Parathyroid adenoma (tissue), 2 donors: ENCODE results near the gene INO80E.

ENCODE experiments used
- H2AFZ ChIP-seq: fragments of 300-600 bp; sonication (generic); one replicate; pipeline ENCODE4 v1.7.0; 2017; ENCODE audit warnings: antibody characterized with exemption, mild to moderate bottlenecking
- H3K27ac ChIP-seq: fragments of 300-600 bp; sonication (generic); one replicate; pipeline ENCODE4 v1.7.0; 2017
- H3K27me3 ChIP-seq: fragments of 300-600 bp; sonication (generic); one replicate; pipeline ENCODE4 v1.7.0; 2017; ENCODE audit warnings: low read length; ENCODE audit not compliant: control insufficient read depth, insufficient read depth
- H3K36me3 ChIP-seq: fragments of 300-600 bp; sonication (generic); one replicate; pipeline ENCODE4 v1.7.0; 2017; ENCODE audit warnings: low read length; ENCODE audit not compliant: control insufficient read depth, insufficient read depth
- H3K4me1 ChIP-seq: fragments of 300-600 bp; sonication (generic); one replicate; pipeline ENCODE4 v1.7.0; 2017; ENCODE audit warnings: control low read depth
- H3K4me2 ChIP-seq: fragments of 300-600 bp; sonication (generic); one replicate; pipeline ENCODE4 v1.7.0; 2017; ENCODE audit warnings: low read length
- H3K4me3 ChIP-seq: fragments of 300-600 bp; sonication (generic); one replicate; pipeline ENCODE4 v1.7.0; 2017; ENCODE audit warnings: low read depth, low read length
- H3K79me2 ChIP-seq: fragments of 300-600 bp; sonication (generic); one replicate; pipeline ENCODE4 v1.7.0; 2017; ENCODE audit warnings: control low read depth
- H3K9ac ChIP-seq: fragments of 300-600 bp; sonication (generic); one replicate; pipeline ENCODE4 v1.7.0; 2017; ENCODE audit warnings: mild to moderate bottlenecking
- H3K9me3 ChIP-seq: fragments of 300-600 bp; sonication (generic); one replicate; pipeline ENCODE4 v1.7.0; 2017; ENCODE audit warnings: low read length; ENCODE audit not compliant: control insufficient read depth
- TF ChIP-seq, protein P1 (sequence below): fragments of 300-600 bp; sonication (generic); IDR thresholded peaks from one replicate; pipeline ENCODE4 v1.7.0; 2017; ENCODE audit warnings: antibody characterized with exemption, mild to moderate bottlenecking
- donor health status: primary hyperparathyroidism.

INO80E gene

DNA sequence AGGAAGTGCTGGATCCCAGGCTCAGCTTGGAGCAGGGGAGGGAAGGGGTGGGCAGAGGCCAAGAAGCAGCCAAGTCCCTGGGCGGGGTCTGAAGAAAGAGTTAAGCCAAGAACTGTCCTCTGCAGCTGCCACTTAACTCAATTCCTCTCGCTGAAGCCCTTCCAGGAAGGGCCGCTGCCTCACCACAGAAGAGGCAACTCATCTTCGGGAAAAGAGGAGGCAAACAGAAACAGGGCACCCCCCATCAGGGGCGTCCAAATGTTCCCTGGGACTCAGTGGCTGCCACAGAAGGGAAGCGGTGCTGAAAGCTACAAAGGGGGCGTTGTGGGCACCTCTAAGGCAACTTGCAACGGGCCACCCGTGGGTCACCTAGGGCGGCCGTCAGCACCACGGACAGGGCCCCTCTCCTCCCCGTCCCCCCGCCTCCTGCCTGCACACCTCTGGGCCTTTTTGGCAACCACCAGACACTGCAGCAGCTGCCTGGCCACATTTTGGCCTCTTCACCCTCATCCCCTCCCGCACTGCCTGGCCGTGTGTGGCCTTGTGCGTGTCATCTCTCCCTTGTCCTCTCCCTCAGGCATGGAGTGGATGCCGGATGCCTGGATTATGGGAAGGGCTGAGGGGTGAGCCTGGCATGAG is 32.5 kb downstream of the INO80E start:
- Histone ChIP-seq H2AFZ (no peak overlapping the region), H3K79me2 (no peaks in the 10 kb centered on the region), H3K27ac (no peak overlapping the region), H3K9ac (no peak overlapping the region), H3K27me3 (no peaks in the 10 kb centered on the region), H3K4me3 (no peak overlapping the region), H3K4me2 (no peak overlapping the region), H3K4me1 (peaks cover 15% of the 10 kb centered on the region), H3K9me3 (no peaks in the 10 kb centered on the region), H3K36me3 (no peaks in the 10 kb centered on the region)
- TF ChIP-seq, protein P1, sequence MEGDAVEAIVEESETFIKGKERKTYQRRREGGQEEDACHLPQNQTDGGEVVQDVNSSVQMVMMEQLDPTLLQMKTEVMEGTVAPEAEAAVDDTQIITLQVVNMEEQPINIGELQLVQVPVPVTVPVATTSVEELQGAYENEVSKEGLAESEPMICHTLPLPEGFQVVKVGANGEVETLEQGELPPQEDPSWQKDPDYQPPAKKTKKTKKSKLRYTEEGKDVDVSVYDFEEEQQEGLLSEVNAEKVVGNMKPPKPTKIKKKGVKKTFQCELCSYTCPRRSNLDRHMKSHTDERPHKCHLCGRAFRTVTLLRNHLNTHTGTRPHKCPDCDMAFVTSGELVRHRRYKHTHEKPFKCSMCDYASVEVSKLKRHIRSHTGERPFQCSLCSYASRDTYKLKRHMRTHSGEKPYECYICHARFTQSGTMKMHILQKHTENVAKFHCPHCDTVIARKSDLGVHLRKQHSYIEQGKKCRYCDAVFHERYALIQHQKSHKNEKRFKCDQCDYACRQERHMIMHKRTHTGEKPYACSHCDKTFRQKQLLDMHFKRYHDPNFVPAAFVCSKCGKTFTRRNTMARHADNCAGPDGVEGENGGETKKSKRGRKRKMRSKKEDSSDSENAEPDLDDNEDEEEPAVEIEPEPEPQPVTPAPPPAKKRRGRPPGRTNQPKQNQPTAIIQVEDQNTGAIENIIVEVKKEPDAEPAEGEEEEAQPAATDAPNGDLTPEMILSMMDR: no peak

DNA sequence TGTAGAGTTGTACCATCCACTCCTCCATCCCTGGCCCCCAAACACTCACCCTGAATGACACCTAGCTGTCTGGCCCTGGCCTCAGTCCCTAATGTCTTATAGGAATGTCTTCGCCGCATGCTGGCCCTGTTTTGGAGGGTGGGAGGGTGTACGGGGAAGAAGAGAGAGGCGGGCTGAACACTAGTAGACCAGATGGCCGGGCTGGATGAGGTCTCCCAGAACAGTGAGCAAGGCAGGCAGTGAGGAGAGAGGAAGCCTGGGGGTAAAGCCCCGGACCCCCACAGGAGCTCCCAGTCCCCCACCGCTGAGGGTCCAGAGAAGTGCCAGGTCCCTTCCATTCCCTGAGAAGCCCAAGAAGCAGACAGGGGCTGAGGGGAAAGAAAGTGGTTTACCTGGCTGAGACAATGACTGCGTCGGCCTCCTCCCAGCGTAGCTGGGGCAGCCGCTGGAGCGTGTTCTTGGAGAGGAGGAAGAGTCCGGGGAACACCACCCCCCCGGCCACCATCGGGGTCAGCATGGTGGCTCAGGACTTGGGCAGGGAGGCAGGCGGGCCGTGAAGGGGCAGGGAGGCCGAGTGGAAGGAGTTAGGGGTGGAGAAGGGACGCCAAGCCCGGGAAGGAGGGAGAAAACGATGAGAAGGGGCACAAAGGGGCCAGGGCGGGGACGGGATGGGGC is 34.1 kb downstream of the INO80E start:
- peak overlapping the region; percentile 77 for H2AFZ ChIP-seq
- no peak overlapping the region for H3K4me3 ChIP-seq
- H3K9ac ChIP-seq: no peak overlapping the region
- H3K79me2 ChIP-seq: no peaks in the 10 kb centered on the region
- no peak overlapping the region for H3K4me2 ChIP-seq
- TF ChIP-seq, protein P1: no peak
- no peaks in the 10 kb centered on the region for H3K36me3 ChIP-seq
- H3K27me3 ChIP-seq: no peaks in the 10 kb centered on the region
- H3K9me3 ChIP-seq: no peaks in the 10 kb centered on the region
- H3K27ac ChIP-seq: no peak overlapping the region
- H3K4me1 ChIP-seq: peaks cover 15% of the 10 kb centered on the region

DNA sequence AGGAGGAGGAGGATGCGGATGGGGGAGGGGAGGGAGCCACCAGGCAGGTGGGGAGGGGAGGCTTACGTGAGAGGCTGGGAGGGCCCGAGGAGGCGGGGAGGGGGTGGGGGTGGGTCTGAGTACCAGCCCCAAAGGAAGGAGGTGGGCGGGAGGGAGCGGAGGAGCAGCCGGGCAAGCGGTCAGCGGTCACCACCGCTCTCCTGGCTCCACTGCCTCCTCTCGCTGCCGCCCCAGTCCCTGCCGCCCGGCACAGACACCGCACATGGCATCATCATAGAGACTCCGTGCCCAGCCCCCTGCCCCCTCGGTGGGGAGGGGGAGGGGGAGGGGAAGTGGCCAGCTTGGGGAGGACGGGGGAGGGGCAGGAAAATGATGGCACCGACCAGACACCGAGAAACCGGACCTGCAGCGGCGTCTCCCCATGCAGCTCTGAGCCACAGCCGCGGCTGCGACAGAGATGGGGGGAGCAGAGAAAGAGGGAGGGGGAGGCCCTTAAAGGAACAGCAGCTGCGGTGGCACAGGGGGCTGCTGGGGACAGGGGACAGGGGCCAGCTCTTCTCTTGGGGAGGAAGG is 34.9 kb downstream of the INO80E start, which contains the start of gene TLCD3B:
Gene TLCD3B, minus strand, starts transcription at position 431 of the 573 bp plus-strand sequence. CDS start 744 bp downstream, outside the sequence.
- no peak within 1 kb of the TSS for H3K4me3 ChIP-seq
- no peaks in the 10 kb centered on the region for H3K27me3 ChIP-seq
- H3K9ac ChIP-seq: no peak within 1 kb of the TSS
- no peak within 1 kb of the TSS for H3K27ac ChIP-seq
- H3K79me2 ChIP-seq: no peaks in the 10 kb centered on the region
- peak within 1 kb of the TSS; percentile 62 for H3K4me2 ChIP-seq
- H3K9me3 ChIP-seq: no peaks in the 10 kb centered on the region
- H3K4me1 ChIP-seq: peaks cover 15% of the 10 kb centered on the region
- H2AFZ ChIP-seq: peak within 1 kb of the TSS; percentile 77
- H3K36me3 ChIP-seq: no peaks in the 10 kb centered on the region
- TF ChIP-seq, protein P1: no peak

DNA sequence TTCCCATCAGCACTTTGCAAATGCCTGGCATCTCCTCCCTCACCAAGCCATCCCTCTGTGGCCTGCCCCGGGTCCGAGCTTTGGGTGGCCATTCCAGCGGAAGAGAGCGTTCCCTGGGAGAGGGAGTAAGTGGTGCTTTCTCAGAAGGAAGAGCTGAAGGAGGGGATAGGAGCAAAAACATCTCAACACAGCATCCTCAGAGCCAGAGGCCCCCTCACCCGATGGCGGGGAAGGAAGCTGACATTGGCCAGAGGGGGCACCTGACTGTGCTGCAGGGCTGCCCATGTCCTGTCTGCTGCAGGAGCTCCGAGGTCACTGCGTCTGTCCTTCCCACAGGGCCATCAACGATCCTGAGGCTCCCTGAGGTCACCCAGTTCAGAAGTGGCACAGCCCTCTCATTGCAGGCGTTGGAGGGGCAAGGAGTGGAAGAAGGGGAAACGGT is 35.5 kb downstream of the INO80E start:
- Histone ChIP-seq H3K79me2 (no peaks in the 10 kb centered on the region), H3K27me3 (no peaks in the 10 kb centered on the region), H3K4me3 (no peak overlapping the region), H3K4me2 (peak overlapping the region; percentile 62), H2AFZ (peak overlapping the region; percentile 76), H3K9me3 (no peaks in the 10 kb centered on the region), H3K9ac (no peak overlapping the region), H3K27ac (no peak overlapping the region), H3K4me1 (peaks cover 15% of the 10 kb centered on the region), H3K36me3 (no peaks in the 10 kb centered on the region)
- TF ChIP-seq, protein P1: no peak
